GM21723 (cell line): Measurements from ENCODE around the gene TADA2B.

Experiments used
- ATAC-seq: cut with Tn5 transposase; IDR thresholded peaks from one replicate; pipeline ENCODE4 v1.9.1; 2021; ENCODE audit warnings: mild to moderate bottlenecking, moderate library complexity; ENCODE audit not compliant: unreplicated experiment

TADA2B gene

DNA sequence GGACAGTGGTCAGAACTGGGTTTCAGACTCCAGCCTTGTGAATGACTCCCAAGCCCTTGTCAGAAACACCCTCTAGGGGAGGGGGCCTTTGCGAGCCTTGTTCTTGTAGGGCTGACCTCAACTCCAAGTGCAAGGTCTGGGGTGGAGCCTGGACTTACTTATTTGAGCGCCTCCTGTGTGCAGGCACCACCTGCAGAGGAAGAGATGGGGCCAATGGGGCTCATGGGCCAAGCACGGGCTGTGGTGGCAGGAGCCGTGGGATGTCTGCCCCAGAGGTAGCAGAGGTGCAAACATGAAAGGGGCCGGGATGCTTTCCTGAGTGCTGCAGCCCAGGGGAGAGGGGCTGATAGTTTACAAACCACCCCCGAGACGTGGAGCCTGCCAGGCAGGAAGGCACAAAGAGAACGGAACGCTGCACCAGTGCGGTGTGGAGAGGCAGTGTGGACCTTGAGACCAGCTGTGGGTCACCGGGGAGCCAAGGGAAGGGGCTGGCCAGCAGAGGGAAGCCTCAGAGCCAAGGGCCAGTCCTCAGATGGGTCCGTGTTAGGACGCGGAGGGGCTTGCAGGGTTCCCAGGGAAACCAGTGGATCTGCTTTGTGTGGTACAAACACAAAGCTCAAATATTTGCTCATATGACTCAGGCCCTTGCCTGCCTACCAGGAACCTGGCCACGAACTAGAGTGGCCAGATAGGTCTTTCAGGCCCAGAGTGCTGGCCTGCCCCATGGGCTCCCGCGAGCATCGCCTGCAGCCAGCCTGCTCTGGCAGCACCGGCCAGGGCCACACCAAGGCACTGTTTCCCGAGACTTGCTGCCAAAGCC, 8.7 kb upstream of the TADA2B start:
- ATAC-seq: no peak

DNA sequence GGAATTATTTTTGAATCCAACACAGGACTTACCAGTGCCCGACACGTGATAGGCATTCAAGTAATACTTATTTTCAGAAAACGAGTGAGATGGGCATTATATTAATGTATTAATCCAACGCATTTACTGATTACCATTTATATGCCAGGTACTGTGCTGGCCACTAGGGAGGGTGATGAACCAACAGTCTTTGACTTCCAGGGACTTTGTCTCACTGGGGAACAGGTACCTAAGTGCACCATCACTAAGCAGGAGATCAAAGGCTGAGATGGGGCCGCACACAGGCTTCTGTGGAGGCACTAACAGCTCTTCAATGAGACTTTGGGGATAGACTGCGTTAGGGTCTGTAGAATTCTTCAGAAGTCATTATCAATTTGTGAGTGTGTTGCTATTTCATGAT, 5.7 kb upstream of the TADA2B start:
- ATAC-seq: no peak

DNA sequence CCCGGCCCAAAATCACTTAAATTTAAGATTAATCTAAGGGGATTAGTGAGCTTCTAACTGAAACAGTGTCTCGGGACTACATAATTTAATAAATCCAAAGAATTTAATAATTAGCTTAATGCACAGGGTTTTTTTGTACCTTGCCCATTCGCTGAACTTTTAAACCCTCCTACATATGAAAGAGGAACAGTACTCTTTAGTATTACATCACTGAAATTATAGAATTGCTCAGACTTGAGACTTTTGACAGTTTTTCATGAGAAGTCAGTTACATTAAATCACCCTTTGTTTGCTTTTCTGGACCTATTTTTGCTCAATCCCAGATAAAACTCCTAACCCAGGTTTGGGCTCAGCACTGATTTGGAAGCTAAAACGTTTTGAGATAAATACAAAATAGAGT, 2.4 kb upstream of the TADA2B start:
- no peak for ATAC-seq

DNA sequence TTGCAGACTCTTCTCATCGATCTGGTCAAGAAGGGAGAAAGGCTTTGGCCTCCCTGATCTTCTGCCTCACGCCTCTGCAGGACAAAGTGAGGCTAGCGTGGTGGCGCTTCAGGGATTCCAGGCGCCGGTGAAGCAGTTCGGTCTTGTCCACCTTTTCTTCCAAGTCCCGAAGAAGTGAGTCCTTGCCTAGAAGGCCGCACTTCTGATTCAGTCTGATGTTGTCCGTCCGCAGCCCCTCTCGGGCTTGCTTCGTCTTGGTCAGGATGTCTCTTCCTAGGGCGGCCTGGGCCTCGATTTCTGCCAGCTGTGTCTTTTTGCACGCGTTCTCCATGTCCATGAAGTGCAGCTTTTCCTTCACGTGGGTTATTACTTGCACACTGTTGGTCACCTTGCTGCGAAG, 1.9 kb upstream of the TADA2B start:
- no peak for ATAC-seq

DNA sequence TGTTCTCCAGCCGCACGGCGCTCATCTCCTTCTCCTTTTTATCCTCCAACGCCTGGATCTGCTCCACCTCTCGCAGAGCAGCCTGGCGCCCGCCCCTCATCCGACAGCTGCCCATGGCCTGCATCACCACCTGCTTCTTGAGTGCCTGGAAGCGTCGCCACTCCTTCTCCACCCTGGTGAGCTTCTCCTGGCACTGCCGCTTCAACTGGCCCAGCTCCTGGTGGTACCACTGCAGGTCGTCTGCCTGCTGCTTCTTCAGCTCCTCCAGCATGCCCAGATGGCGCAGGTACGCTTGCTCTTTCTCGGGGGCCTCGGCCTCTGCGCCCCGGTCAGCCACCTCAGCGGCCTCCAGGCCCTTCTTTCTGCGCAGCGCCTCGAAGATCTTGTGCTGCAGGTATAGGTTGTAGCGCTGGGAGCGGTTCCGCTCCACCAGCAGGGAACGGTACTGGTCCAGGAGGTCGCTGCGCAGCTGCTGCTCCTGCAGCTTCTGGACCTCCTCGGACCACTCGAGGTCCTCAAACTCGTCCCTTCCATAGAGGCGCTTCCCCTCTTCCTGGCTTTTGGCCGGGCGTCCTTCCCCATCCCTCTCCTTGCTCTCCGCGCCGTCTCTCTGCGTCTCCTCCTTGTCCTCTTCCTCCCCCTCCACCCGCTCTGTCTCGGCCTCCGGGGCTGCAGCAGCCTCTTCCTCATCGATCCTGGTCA, 1.2 kb upstream of the TADA2B start:
- ATAC-seq: no peak

DNA sequence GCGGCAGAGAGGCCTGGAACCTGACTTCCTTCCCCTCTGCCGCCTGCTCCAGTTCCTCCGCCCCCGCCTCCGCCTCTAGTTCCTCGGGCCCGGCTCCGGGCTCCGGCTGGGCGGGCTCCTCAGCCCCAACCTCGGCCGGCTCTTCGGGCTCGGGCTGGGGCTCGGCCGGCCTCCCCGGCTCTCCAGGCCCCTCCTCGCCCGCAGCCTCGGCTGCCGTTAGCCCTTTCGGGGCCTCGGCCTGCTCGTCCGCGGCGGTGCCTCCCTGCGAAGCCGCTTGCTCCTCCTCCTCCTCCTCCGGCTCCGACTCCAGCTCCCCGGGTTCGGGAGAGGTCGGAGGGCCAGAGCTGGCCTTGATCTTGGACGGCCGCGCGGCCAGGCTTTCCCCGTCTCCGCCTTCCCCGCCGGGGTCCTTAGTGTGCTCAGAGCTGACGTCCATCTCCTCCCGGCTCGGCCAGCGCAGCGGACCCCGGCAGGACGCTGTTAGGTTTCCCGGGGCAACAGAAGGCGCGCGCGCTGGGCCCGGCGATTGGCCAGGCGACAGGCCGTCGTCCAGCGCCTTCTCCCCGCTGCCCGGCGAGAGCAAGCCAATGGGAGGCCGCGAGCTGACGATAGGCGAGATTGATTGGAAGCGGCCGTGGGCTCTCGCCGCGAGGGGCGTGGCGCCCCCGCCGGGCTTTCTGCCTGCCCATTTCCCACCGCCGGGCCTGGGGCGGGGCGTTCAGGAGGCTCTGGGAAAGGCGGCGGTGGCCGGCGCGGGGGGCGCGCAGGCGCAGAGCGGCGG, 479 bp upstream of the TADA2B start:
- ATAC-seq: peak; percentile 76

DNA sequence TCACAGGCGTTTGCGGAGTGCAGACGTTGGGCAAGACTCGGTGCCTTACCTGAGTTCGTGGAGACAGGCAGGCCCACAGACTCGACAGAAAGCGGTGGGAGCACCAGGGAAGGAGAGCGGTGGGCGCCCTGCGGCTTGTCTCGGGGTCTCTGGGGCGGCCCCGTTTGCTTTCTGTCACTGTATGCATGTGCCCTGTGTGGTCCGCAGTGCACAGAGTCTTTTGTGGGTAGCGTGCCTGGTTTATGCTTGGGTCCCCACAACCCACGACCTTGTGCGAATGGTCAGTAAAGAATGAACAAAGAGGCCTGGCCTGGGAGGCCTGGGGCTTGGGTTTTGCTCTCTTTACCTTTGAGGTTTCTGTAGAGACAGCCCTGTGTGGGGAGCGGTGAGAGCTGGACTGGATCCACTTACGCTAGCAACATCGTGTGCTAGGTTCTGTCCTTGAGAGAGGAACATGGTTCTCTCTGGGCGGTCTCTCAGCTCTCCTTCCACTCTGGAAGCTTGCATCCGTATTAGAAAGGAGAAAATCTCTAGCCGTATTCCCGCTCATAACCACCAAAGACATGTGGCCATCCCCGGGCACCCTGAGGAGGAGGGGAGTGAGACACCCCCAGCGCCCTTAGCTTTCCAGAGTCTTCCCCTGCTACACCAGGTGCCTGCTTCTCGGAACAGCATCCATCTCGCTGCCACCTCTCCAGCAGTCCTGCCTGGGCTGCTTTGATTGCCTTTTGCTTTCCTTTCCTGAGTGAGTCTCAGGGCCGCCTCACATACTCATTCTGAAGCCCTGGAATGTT, 1.2 kb downstream of the TADA2B start:
- ATAC-seq: no peak

DNA sequence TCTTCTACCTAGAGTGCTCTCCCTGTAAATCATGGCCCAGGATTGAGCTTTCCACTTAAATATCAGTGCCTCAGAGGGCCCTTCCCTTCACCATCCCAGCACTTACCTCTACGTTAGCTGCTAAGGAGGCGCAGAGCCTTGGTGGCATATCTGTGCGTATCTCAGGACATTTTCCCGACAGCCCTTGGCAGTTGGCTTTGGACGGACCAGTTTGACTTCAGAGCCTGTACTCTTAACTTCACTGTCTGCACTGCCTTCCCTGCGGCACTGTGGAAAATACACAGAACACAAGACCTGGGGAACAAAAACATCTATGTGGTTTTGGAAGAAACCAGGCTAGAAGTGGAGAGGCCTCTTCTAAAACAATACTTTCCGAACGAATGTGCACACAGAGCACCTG, 2.4 kb downstream of the TADA2B start:
- no peak for ATAC-seq

DNA sequence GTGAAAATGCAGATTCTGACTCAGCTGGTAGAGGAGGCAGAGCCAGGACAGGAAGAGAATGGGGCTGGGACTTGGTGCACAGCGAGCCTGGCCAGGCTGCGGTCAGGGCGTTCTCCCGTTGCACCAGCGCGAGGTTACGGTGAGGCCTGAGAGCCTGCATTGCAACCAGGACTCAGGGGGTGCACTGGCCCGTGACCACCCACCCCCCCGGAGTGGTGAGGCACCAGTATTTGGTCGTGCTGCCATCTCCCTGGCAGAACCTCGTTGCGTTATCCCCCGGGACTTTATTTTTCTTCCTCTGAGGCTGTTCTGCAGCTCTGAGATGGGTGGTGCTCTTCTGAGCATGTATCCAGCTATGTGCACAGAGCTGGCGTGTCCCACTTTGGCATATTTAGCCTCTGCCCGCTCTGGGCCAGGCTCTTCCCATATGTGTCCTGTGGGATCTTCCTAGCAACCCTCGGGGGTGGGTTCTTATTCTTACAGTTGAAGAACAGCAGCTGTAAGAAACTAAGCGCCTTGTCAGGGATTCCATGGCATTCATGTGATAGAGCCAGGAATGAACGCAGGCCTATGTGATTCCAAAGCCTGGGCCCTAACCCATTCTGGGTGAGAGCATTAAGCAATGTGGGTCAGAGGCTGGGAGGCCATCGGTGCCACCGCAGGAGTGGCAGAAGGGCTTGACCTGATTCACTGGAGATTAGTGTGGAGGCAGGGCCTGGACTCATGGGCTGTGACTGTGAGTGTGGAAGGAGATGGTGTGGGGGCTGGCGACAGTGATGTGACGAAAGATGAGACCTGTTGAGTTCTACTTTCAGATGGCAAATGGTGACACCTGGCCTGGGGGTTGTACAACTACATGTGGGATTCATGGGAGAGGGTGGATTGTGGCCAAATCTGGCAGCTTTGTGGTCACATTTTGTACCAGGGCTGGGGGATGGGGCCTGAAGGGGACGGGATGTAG, 3.1 kb downstream of the TADA2B start:
- ATAC-seq: no peak

DNA sequence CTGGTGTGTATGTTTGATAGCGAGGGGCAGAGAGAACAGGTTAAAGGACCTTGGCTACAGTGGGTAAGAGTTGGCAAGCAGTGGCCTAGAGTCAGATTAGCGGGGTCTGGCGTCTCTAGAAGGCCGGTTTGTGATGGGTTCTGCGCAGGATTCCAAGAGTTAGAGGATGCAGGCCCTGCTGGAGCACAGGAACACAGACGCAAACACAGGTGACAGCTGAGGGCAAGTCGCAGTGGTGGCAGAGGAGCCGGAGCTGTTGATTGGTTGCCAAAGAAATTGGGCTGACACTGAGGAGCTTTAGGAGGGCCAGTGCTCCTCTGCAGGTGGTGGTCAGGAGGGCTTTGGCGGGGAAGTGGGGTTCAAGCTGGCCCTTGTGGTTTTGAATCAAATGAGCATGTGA, 3.8 kb downstream of the TADA2B start:
- no peak for ATAC-seq

DNA sequence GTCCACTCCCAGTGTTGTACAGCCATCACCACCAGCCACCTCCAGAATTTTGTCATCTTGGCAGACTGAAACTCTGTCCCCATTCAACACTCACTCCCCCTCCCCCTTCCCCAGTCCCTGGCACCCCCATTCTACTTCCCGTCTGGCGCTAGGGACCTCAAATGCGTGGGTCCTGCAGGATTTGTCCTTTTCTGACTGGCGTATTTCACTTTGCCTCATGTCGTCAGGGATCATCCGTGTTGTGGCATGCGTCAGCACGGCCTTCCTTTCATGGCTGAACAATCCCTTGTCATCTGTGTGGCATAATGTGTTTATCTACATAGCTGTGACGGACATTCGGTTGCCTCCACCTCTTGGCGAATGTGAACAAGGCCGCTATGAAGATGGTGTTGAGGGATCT, 5.5 kb downstream of the TADA2B start:
- no peak for ATAC-seq

DNA sequence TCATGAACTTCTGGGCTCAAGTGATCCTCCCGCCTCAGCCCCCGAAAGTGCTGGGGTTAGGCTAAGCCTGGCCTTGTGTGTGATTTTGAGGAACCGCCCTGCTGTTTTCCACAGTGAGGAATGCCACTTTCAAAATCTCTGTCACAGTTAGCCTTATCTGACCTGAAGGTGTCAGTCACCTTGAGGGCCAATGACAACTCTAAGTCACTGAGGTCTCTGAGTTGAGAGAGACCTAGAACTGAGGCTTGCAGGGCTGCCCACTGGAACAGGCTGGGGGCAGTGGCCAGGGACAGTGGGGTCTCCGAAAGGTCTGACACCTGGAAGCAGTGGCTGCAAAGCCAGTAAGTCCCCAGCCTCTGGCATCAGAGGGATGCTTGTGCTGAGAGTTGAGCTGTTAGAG, 6.1 kb downstream of the TADA2B start:
- ATAC-seq: no peak

DNA sequence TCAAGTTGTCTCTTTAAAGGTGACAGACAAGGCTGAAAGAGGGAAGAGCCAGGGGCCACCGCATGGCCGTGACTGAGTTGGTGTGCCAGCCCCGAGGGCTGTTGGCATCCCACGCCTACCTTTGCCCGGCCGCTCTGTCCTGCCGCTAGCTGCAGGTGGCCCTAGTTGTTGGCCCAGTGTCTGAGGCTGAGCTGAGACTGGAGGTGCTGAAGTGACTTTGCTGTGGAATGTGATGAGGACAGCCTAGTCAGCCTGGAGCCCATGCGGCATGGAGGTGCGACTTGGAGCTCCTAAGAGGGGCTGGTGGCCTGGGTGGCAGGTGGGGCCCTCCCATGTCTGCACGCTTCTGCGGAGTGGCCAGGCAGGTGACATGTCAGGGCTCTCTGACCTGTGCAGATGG, 6.6 kb downstream of the TADA2B start:
- ATAC-seq: no peak

DNA sequence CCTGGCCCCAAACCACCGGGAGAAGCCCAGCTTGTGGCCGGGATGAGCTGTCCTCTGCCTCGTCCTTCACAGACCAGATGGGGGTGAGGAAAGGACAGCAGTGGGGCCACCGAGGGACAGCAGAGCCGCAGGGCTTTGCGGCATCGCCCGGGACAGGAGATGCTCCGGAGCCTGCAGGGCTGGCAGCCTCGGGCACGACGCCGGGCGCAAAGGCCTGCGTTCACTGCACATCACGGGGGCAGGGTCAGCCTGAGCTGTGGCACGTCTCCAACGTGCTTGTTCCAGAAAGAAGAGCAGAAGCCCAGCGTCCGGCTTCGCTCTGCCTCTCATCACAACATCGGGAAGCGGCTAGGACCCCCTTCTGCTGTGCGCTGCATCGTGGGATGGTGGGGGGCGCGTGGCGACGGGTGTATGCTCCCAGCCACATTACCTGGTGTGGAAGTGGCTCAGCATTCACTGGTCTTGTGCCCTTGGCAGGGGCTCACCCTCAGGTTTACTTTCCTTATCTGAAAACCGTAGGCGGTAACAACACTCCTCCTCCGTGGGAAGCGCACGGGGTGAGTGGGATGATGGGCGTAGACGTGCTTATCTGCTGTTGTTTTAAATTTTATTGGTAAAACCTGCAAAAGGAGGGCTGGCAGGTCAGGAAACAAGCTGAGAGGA, 7.4 kb downstream of the TADA2B start:
- ATAC-seq: no peak

DNA sequence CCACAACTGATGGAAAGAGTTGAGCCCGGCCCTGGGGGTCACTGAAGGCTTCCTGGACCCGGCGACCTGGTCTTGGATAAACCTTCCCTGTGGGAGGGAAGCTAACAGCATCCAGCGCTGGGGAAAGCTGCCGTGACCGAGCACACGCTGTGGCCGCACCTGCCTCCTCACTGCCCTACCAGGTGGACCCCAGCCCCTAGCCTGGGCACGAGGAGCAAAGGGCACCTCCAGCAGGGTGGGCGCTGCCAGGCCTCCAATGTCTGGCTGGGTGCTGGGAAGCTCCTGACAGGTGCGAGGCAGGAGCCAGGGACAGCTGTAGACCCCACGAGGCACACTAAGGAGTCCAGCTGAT, 7.9 kb downstream of the TADA2B start:
- no peak for ATAC-seq

DNA sequence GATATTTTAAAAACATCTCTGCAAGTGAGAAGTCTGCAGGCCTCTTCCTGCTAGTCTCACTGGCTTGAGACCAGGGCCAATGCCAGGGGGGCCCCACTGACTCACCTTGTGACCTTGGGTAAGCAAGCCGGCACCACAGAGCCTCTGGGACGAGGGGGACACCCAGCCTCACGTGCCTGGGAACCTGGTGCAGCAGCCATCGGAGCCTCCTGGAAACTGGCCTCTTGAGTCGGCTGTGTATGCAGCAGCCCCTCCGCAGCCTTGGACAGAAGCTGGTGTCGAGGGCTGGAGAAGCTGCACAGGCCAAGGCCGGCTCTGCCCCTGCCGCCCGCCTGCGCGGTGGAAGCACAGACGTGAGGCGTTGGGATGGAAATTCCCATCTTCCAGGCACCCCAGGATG, 8.7 kb downstream of the TADA2B start:
- ATAC-seq: no peak

DNA sequence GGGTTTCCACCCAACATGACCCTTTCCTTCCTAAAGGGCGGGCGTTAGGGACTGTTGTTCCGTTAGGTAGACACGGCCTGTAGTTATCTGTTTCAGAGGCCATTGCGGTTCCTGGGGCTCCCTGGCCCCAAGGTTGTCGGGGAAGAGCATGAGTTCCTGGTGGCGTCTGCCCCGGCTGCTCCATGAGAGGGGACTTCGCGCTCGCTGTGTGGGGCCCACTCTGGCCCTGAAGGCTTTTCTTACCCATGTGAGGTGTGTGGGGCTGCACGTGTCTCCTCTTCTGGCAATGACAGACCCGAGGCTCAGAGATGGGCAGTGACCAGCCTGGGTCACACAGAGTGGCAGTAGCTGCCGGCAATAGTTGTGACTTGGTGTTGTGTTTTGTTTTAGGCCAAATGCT, 9.1 kb downstream of the TADA2B start:
- no peak for ATAC-seq

DNA sequence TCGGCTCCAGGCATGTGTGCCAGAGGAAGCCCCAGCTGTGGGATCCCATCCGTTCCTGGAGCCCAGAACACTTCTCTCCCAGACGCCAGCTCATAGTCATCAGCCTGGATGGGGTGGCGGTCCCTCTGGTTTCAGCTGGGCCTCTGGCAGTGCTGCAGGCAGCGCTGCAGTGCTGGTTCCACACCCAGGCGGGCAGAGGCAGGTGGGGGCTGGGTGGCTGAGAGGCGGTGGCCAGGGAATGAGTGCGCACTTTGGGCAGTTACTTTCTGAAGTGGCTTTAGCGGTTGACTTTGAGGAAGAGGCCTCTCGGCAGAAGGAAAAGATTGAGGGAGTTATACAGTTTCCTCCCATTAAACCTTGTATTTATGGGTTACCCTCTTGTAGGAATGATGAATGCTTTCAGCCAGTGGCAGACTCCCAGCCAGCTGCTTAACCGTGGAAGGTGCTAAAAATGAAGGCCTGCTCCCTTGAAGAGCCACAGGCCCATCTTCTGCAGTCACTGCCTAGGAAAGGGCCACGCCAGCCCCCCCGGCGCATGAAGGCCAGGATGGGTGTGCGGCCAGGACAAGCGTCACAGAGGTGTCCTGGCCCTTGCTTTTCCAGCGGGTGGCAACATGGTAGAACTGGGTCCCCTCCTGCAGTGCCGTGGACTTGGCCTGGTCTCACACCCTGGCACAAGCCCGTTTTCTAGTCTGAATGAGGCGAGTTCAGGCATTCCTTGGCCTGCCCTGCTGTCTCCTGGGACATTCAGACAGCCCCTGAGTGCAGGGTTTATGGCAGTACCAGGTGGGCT, 9.9 kb downstream of the TADA2B start:
- no peak for ATAC-seq
